ENCODE measurements around the gene SFTPB. TPM values are rescaled to one million over a fixed set of nuclear protein-coding genes. Genes with fewer than 3 reads are reported as not detected.

The SFTPB gene
- total RNA-seq, 1 donor: not detected

- peaks cover 81% of the 10 kb centered on the region for H3K36me3 ChIP-seq (ENCODE audit: insufficient read depth, low read length)
- peaks cover 5% of the 10 kb centered on the region for H4K20me1 ChIP-seq (ENCODE audit: insufficient read depth, low read length)
- H3K79me2 ChIP-seq (ENCODE audit: insufficient read depth, low read length): peaks cover 19% of the 10 kb centered on the region
- peaks cover 4% of the 10 kb centered on the region for H3K4me1 ChIP-seq (ENCODE audit: insufficient read depth, low read length)
- no peaks in the 10 kb centered on the region for H3K27me3 ChIP-seq (ENCODE audit: insufficient read depth, low read length)
- no peak overlapping the region for H3K27ac ChIP-seq (ENCODE audit: low read depth, low read length)
- H2AFZ ChIP-seq (ENCODE audit: low read length): no peak overlapping the region
- TF ChIP-seq CTCF (IDR thresholded peaks at IDR 0.05; ENCODE audit: extremely low read depth, low read depth, low read length): no peak
- H3K9me3 ChIP-seq (ENCODE audit: low read depth, low read length): no peaks in the 10 kb centered on the region
- H3K4me3 ChIP-seq (ENCODE audit: insufficient read depth, low read length): no peak overlapping the region
- DNase-seq (ENCODE audit: insufficient read length, low spot score, missing footprints): no peak
- H3K4me2 ChIP-seq (ENCODE audit: insufficient read depth, low read length): no peak overlapping the region
Observed at GRCh38 chr2:85635011-85635410, 33.0 kb downstream of the SFTPB start.

- no peak overlapping the region for H2AFZ ChIP-seq (ENCODE audit: low read length)
- peaks cover 74% of the 10 kb centered on the region for H3K36me3 ChIP-seq (ENCODE audit: insufficient read depth, low read length)
- no peak overlapping the region for H3K4me3 ChIP-seq (ENCODE audit: insufficient read depth, low read length)
- TF ChIP-seq CTCF (IDR thresholded peaks at IDR 0.05; ENCODE audit: extremely low read depth, low read depth, low read length): no peak
- peaks cover 5% of the 10 kb centered on the region for H4K20me1 ChIP-seq (ENCODE audit: insufficient read depth, low read length)
- peaks cover 4% of the 10 kb centered on the region for H3K4me1 ChIP-seq (ENCODE audit: insufficient read depth, low read length)
- no peak for DNase-seq (ENCODE audit: insufficient read length, low spot score, missing footprints)
- peaks cover 16% of the 10 kb centered on the region for H3K79me2 ChIP-seq (ENCODE audit: insufficient read depth, low read length)
- no peak overlapping the region for H3K27ac ChIP-seq (ENCODE audit: low read depth, low read length)
- H3K27me3 ChIP-seq (ENCODE audit: insufficient read depth, low read length): no peaks in the 10 kb centered on the region
- no peak overlapping the region for H3K4me2 ChIP-seq (ENCODE audit: insufficient read depth, low read length)
- H3K9me3 ChIP-seq (ENCODE audit: low read depth, low read length): no peaks in the 10 kb centered on the region
Observed at GRCh38 chr2:85631316-85631715, 36.7 kb downstream of the SFTPB start.

GRCh38 chr2:85628658-85629057 lies 39.3 kb downstream of the SFTPB start:
- Histone ChIP-seq H4K20me1 (ENCODE audit: insufficient read depth, low read length) (no peaks in the 10 kb centered on the region), H3K4me2 (ENCODE audit: insufficient read depth, low read length) (no peak overlapping the region), H3K4me3 (ENCODE audit: insufficient read depth, low read length) (no peak overlapping the region), H2AFZ (ENCODE audit: low read length) (no peak overlapping the region), H3K27ac (ENCODE audit: low read depth, low read length) (no peak overlapping the region), H3K79me2 (ENCODE audit: insufficient read depth, low read length) (peaks cover 10% of the 10 kb centered on the region), H3K27me3 (ENCODE audit: insufficient read depth, low read length) (no peaks in the 10 kb centered on the region), H3K4me1 (ENCODE audit: insufficient read depth, low read length) (no peaks in the 10 kb centered on the region), H3K9me3 (ENCODE audit: low read depth, low read length) (no peaks in the 10 kb centered on the region), H3K36me3 (ENCODE audit: insufficient read depth, low read length) (peaks cover 78% of the 10 kb centered on the region)
- TF ChIP-seq CTCF (IDR thresholded peaks at IDR 0.05; ENCODE audit: extremely low read depth, low read depth, low read length): no peak
- DNase-seq (ENCODE audit: insufficient read length, low spot score, missing footprints): no peak

- TF ChIP-seq CTCF (IDR thresholded peaks at IDR 0.05; ENCODE audit: extremely low read depth, low read depth, low read length): no peak
- no peaks in the 10 kb centered on the region for H3K9me3 ChIP-seq (ENCODE audit: low read depth, low read length)
- no peak overlapping the region for H2AFZ ChIP-seq (ENCODE audit: low read length)
- H3K4me3 ChIP-seq (ENCODE audit: insufficient read depth, low read length): no peak overlapping the region
- no peak overlapping the region for H3K27ac ChIP-seq (ENCODE audit: low read depth, low read length)
- H3K27me3 ChIP-seq (ENCODE audit: insufficient read depth, low read length): no peaks in the 10 kb centered on the region
- peaks cover 4% of the 10 kb centered on the region for H3K4me1 ChIP-seq (ENCODE audit: insufficient read depth, low read length)
- H3K79me2 ChIP-seq (ENCODE audit: insufficient read depth, low read length): peaks cover 24% of the 10 kb centered on the region
- no peaks in the 10 kb centered on the region for H4K20me1 ChIP-seq (ENCODE audit: insufficient read depth, low read length)
- DNase-seq (ENCODE audit: insufficient read length, low spot score, missing footprints): no peak
- H3K36me3 ChIP-seq (ENCODE audit: insufficient read depth, low read length): peaks cover 81% of the 10 kb centered on the region
- H3K4me2 ChIP-seq (ENCODE audit: insufficient read depth, low read length): no peak overlapping the region
Observed at GRCh38 chr2:85623991-85624390, 44.0 kb downstream of the SFTPB start.
